Chondrocyte (in vitro differentiated cells): ENCODE measurements around the gene VWC2. TPM values are rescaled to one million over a fixed set of nuclear protein-coding genes. Genes with fewer than 3 reads are reported as not detected.

Experiments
- DNase-seq: peaks from one replicate; pipeline ENCODE4 v3.0.0; 2021; ENCODE audit warnings: mixed read lengths, low spot score
- H3K27ac Mint-ChIP-seq: one replicate; pipeline ENCODE4 v1.8.0; 2021; ENCODE audit warnings: mild to moderate bottlenecking, moderate library complexity, mixed read lengths; ENCODE audit not compliant: unreplicated experiment
- H3K27me3 Mint-ChIP-seq: 2 replicates; pipeline ENCODE4 v1.8.0; 2021; ENCODE audit warnings: low read depth, mixed read lengths
- H3K36me3 Mint-ChIP-seq: 2 replicates; pipeline ENCODE4 v1.8.0; 2021; ENCODE audit warnings: low read depth, mixed read lengths
- H3K4me1 Mint-ChIP-seq: 2 replicates; pipeline ENCODE4 v1.8.0; 2021; ENCODE audit warnings: low read depth, mild to moderate bottlenecking, mixed read lengths
- H3K4me3 Mint-ChIP-seq: one replicate; pipeline ENCODE4 v1.8.0; 2021; ENCODE audit warnings: mild to moderate bottlenecking, moderate library complexity, mixed read lengths; ENCODE audit not compliant: unreplicated experiment
- H3K9me3 Mint-ChIP-seq: 2 replicates; pipeline ENCODE4 v1.8.0; 2021; ENCODE audit warnings: low read depth, mixed read lengths
- CTCF ChIP-seq: fragments of 200-600 bp; sonication (generic); IDR thresholded peaks from 2 replicates; pipeline ENCODE4 v1.5.0; 2021; ENCODE audit warnings: antibody characterized with exemption, mild to moderate bottlenecking, moderate library complexity
- total RNA-seq: library from RNA; stranded (reverse); gene quantifications from 3 replicates; pipeline ENCODE4 v1.2.1, GENCODE V29; 2021

VWC2 gene
- total RNA-seq, 1 donor from 2014 or later: not detected

GRCh38 chr7:49803812-49804211, 30.4 kb downstream of the VWC2 start:
- no peak for TF ChIP-seq CTCF
- Mint-ChIP-seq H3K4me1 (no peaks in the 10 kb centered on the region), H3K27me3 (no peaks in the 10 kb centered on the region), H3K27ac (no peak overlapping the region), H3K9me3 (no peaks in the 10 kb centered on the region), H3K36me3 (no peaks in the 10 kb centered on the region), H3K4me3 (no peak overlapping the region)
- no peak for DNase-seq

- H3K4me3 Mint-ChIP-seq: no peak overlapping the region
Observed at GRCh38 chr7:49805371-49806007, 32.1 kb downstream of the VWC2 start.

GRCh38 chr7:49812534-49812933, 39.1 kb downstream of the VWC2 start:
- Mint-ChIP-seq H3K9me3 (no peaks in the 10 kb centered on the region), H3K27ac (no peak overlapping the region), H3K36me3 (no peaks in the 10 kb centered on the region), H3K27me3 (peaks cover 2% of the 10 kb centered on the region), H3K4me3 (no peak overlapping the region), H3K4me1 (no peaks in the 10 kb centered on the region)
- DNase-seq: no peak
- TF ChIP-seq CTCF: no peak

More at GRCh38 chr7:49805371-49806007, 32.1 kb downstream of the VWC2 start:
- no peak for TF ChIP-seq CTCF
- Mint-ChIP-seq H3K36me3 (no peaks in the 10 kb centered on the region), H3K9me3 (no peaks in the 10 kb centered on the region), H3K27me3 (no peaks in the 10 kb centered on the region), H3K27ac (no peak overlapping the region), H3K4me1 (no peaks in the 10 kb centered on the region)
- DNase-seq: no peak

GRCh38 chr7:49817279-49817678, 43.8 kb downstream of the VWC2 start:
- Mint-ChIP-seq H3K4me1 (no peaks in the 10 kb centered on the region), H3K9me3 (no peaks in the 10 kb centered on the region), H3K27me3 (peaks cover 7% of the 10 kb centered on the region), H3K27ac (no peak overlapping the region), H3K36me3 (no peaks in the 10 kb centered on the region), H3K4me3 (no peak overlapping the region)
- no peak for TF ChIP-seq CTCF
- DNase-seq: no peak

- H3K9me3 Mint-ChIP-seq: no peaks in the 10 kb centered on the region
- peaks cover 6% of the 10 kb centered on the region for H3K27me3 Mint-ChIP-seq
- H3K36me3 Mint-ChIP-seq: no peaks in the 10 kb centered on the region
- H3K4me1 Mint-ChIP-seq: no peaks in the 10 kb centered on the region
- no peak overlapping the region for H3K4me3 Mint-ChIP-seq
- TF ChIP-seq CTCF: no peak
- no peak for DNase-seq
- no peak overlapping the region for H3K27ac Mint-ChIP-seq
Observed at GRCh38 chr7:49821181-49821580, 47.7 kb downstream of the VWC2 start.
